SHP77 (cell line): ENCODE results near the gene SHISA7.

ENCODE experiments used
- DNase-seq, 2 experiments: peaks; one replicate each; lab custom pipeline; 2025; lab: John Stamatoyannopoulos, UW

SHISA7 gene

DNA sequence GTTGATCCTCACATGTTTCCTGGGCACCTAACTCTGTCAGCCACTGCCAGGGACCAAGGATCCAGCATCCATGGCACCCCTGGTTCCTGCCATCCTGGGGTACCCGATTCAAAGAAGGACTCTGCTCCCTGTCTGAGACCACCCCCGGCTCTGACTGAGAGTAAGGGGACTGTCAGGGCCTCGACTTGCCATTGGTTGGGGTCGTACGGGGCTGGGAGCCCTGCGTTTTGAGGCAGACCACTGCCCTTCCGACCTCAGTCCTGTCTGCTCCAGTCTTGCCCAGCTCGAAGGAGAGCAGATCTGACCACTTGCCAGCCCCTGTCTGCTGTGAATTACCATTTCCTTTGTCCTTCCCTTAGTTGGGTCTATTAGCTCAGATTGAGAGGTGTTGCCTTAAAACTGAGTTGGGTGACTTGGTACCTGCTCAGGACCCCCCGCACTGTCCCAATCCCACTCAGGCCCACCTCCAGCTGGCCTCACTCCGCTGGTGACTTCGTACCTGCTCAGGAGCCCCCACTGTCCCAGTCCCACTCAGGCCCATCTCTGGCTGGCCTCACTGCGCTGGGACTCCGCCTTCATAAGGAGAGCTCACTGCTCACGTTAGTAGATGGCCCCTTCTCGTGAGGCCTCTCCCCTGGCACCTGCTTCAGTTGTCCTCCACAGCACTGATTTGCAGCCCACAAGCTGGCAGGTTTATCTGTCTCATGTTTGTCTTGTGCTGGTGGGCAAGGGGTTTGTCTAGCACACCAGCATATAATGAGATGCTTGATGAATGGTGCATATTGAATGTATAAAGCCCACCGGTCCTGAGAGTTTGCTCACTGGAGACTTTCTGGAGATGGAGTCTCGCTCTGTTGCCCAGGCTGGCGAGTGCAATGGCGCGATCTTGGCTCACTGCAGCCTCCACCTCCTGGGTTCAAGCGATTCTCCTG is 53.4 kb downstream of the SHISA7 start:
- no peak for DNase-seq

DNA sequence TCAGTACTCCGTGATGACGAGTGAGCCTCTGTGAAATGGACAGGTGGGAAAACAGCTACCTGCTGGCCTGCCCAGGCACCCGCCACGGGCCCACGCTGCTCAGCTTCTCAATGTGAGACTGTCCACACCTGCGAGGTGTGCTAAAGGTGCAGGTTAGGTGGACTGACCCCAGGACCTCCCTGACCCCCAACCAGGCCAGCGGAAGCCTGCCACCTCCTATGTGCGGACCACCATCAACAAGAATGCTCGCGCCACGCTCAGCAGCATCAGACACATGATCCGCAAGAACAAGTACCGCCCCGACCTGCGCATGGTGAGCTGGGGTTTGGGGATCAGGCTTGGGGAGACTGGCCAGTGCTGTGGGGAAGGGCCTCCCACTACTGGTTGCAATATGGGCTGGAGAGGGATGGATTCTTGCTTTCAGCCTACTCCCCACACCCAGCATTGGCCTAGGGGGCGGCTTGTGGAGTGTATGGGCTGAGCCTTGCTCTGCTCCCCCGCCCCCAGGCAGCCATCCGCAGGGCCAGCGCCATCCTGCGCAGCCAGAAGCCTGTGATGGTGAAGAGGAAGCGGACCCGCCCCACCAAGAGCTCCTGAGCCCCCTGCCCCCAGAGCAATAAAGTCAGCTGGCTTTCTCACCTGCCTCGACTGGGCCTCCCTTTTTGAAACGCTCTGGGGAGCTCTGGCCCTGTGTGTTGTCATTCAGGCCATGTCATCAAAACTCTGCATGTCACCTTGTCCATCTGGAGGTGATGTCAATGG is 55.2 kb downstream of the SHISA7 start:
- no peak for DNase-seq

DNA sequence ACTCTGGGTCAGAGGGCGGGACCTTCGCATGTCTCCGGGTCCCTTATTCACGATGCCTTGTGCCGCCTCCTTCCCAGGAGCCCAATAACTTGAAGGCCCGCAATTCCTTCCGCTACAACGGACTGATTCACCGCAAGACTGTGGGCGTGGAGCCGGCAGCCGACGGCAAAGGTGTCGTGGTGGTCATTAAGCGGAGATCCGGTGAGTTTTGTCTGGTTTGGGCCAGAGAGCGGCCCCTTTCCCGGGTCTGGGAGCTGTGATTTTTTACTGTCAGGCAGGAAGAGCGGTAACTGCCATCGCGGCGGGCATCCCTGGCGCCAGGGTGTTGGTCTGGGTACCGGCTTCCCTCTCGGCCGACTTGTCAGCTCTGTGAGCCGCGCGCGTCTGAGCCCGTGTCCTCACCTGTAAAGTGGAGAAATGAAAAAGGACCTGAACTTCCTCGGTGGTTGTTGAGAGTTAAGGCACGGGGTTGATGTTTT is 56.6 kb downstream of the SHISA7 start:
- no peak for DNase-seq

DNA sequence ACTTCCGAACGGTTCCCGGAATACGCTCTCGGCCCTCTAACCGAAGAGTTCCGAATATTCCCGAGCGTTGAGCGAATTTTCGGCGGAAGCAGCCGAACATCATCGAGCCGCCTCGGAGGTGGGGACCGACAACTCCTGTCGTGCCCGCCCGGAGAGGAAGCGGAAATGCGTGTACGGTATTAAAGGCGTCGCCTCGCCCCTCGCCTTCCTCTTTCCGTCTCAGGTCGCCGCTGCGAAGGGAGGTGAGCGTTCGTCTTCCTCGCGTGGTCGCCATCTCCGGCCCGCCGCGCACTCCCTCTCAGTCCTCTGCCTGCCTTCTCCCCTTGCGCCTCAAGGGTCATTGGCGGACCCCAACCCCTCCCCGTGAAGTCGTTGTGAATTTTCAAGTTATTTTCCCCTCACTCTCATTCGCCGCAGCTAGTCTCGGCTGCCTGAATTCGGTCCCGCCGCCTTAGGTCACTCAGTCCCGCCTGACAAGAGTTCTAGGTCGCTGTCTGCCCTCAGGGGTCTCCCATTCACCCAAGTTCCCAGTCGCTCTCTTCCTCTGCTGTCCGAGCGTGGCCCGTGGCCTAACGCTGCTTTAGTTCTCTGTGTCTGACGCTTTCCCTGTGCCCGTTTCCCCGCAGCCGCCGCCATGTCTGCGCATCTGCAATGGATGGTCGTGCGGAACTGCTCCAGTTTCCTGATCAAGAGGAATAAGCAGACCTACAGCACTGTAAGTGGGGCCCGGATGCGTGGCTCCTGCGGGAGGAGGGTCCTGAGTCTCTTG is 57.2 kb downstream of the SHISA7 start, which contains the start of gene RPL28:
TSS of gene RPL28 (plus strand) at position 209 of the 769 bp plus-strand sequence. CDS start at position 635, 426 bp downstream.
- peak; percentile 97 for DNase-seq

DNA sequence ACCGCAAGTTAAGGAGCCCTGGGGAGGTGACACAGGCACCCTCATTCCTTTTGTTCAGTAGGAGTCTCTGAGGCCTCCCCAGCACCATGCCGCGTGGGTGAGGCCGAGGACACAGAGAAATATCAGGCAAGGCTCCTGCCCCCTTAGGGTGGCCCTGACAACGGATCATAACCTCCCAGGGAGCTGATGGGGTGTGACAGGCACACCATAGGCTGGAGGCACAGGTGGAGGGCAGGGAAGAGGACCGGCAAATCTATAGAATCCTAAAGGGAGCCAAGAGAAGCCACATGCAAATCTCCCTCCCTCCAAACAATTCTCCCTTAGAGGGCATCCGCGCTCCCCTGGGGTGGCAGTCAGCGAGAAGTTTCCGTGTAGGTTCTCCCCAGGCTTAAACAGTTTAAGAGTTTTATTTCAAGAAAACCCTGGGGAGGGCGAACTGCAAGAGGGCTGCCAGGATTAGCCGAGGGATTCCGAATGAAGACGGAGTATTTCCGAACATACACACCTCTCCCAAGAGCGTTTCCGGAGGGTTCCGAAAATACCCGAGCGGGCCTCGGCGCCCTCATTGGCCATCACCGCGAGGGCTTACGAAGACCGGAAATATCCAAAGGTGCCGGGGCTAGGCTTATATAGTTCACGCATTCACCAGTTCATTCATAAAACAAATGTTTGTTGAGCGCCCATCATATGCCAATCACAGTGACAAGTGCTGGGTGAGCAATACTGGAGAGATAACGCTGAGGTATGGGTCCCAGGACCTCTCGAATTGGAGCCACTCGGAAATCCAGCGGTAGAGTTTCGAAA is 58.0 kb downstream of the SHISA7 start:
- DNase-seq, result peak; percentile 90 to 91

DNA sequence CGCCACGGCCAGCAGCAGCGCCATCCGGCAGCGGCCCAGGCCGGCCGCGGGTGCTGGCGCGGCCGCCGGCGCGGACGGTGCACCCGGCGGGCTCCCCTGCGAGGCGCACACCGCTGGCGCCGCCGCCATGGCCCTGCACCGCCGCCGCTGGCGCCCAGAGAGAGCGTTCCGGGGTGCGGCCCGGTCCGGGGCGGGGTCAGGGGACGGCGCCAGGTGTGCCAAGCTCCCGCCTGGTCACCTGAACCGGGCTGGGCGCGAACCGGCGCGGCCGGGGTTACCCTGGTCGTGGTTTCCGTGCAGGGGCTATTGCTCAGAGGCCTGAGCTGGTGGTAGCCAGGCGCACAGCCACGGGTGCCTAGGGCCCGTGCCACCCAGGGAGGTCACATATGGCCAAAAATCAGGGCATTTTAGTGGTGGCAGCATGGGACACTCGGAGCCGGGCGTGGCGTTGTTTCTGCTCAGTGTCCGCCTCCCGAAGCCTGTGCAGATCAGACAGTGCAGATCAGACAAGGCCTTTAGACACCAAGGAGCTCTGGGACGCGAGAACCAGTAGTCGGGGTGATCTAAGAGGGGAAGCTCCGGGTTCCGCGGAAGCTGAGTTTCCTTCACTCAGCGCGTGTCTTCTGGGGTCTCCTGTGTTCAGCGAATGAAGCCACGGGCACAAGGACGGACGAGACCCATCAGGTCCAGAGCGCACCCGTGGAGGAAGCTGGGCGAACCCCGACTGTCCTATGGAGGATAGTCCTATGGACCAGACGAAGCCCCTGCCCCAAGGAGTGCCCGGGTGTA is 58.8 kb downstream of the SHISA7 start, which contains the start of gene TMEM238:
TSS of gene TMEM238 (minus strand) at position 162 of the 789 bp plus-strand sequence. CDS start at position 129, 33 bp downstream.
- DNase-seq, result peak in 1 of 2 experiments; percentile 11

DNA sequence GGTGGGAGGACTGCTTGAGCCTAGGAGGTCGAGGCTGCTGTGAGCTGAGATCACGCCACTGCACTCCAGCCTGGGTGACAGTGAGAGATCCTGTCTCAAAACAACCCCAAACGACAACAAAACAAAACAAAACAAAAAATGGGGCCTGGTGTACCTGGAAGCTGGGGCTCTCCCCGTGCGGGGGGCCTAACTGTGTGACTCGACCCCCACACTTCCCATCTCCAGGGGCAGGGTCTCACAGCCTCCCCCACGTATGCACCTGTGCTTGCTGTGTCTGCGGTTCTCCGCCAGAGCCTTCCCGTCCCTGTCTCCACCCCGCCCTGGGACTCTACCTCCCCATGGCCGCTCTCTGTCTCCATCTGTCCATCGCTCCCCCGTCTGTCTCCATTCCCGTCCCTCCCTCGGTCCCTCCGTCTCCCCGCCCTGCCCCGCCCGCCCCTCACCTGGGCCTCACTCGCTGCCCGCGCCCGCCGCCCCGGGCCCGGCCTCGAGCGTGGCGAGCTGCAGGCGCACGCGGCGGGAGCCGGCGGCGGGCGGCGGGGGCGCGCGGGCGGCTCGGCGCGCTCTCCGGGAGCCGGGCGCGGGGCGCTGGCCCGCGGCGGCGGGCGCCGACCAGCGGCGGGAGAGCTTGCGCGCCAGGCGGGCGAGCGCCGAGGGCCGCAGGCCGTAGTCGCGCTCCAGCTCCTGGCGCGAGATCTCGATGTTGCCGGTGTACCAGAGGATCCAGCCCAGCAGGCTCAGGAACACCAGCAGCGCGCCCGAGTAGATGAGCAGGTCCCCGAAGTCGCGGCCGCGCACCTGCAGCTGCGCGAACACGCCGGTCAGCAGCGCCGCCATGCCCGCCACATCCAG is 59.6 kb downstream of the SHISA7 start:
- peak; percentile 36 to 70 for DNase-seq

DNA sequence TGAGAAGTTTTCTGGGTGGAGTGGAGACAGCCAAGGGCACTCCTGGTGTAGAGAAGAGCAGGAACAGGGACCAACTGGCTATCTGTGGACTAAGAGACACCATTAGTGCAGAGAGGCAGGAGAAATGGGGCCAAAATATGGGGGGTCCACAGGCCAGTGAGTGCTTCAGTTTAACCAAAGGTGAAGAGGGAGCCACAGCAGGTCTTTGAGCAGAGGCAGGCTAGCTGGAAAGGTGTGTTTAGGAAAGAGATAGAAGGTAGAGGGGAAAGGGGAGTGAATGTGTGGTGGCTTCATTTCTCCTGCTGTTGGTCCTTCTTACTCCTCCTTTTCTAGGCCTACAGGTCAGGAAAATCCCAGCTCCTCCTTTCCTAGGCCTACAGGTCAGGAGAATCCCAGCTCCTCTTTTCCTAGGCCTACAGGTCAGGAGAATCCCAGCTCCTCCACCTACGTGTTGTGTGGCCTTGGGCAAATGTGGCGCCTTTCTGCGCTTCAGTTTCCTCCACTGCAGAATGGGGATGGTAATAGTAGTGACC is 60.5 kb downstream of the SHISA7 start:
- DNase-seq, result no peak

DNA sequence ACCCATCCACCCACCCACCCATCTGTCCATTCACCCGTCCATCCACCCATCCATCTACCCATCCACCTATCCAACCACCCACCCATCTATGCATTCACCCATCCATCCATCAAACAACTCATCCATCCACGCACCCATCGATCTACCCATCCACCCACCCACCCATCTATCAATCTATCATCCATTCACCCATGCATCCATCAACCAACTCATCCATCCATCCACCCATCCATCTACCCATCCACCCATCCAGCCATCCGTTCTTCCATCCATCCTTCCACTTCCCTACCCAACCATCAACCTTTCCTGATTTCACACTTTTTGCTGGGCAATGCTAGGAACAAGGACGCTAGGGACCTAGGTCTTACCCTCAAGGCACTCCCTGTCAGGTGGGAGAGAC is 61.1 kb downstream of the SHISA7 start:
- DNase-seq, result no peak

DNA sequence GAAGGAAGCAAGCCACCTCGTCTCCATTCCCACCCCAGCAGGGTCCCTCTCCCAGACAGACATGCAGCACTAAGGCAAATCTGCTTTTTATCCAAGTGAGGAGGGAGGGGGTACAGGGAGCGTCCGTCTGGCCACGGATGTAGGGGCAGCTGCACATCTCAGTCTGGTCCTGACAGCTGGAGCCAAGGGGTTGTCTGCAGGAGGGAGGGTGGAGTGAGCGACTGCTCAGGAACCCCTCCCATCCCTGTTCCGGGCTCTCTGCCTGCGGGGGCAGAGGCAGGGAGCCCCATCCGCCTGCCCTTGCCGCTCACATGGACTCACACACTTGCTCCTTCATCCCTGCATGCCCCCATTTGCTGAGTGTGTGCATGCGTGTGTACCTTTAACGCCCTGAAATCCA is 63.9 kb downstream of the SHISA7 start:
- peak; percentile 24 to 35 for DNase-seq
